SK-N-MC (cell line): ENCODE results near the gene COQ8B.

ENCODE experiments used
- DNase-seq: peaks from one replicate; pipeline ENCODE4 v3.0.0-alpha.2; 2011; ENCODE audit warnings: low read depth, low spot score
- H3K27ac ChIP-seq: fragments of 200-600 bp; sonication (generic); 2 replicates; pipeline ENCODE4 v1.5.1; 2016; ENCODE audit warnings: mixed run types
- H3K36me3 ChIP-seq: fragments of 200-600 bp; sonication (generic); 2 replicates; pipeline ENCODE4 v1.6.1; 2017; ENCODE audit warnings: antibody characterized with exemption, low read length, mixed read lengths; ENCODE audit not compliant: insufficient read depth
- H3K4me3 ChIP-seq: fragments of 200-600 bp; sonication (generic); 2 replicates; pipeline ENCODE4 v1.5.1; 2016
- H3K9ac ChIP-seq: fragments of 200-600 bp; sonication (generic); 2 replicates; pipeline ENCODE4 v1.8.0; 2017; ENCODE audit warnings: mixed run types, mixed read lengths; ENCODE audit not compliant: insufficient read length
- H3K9me3 ChIP-seq: fragments of 200-600 bp; sonication (generic); 2 replicates; pipeline ENCODE4 v1.6.1; 2017; ENCODE audit warnings: low read depth, mild to moderate bottlenecking, antibody characterized with exemption, low read length, moderate library complexity, mixed read lengths
- EZH2 ChIP-seq: fragments of 200-600 bp; sonication (generic); IDR thresholded peaks from one replicate; pipeline ENCODE4 v1.6.1; 2017; ENCODE audit warnings: antibody characterized with exemption
- FOXP2 ChIP-seq: optimal IDR thresholded peaks from 2 replicates; pipeline ENCODE3; 2011; ENCODE audit warnings: mild to moderate bottlenecking, moderate library complexity; ENCODE audit not compliant: insufficient read depth; ENCODE audit errors: extremely low read length, control extremely low read depth
- POLR2AphosphoS5 ChIP-seq: IDR thresholded peaks from 2 replicates; pipeline ENCODE4 v1.6.1; 2012; ENCODE audit warnings: mild to moderate bottlenecking, low read depth, low read length, borderline replicate concordance

The COQ8B gene

GRCh38 chr19:40674291-40674690 lies 42.4 kb downstream of the COQ8B start:
- Histone ChIP-seq H3K4me3 (no peak overlapping the region), H3K27ac (no peak overlapping the region), H3K36me3 (peaks cover 79% of the 10 kb centered on the region; the same call in 1 of the 2 replicates), H3K9ac (no peak overlapping the region), H3K9me3 (no peaks in the 10 kb centered on the region)
- DNase-seq: no peak
- TF ChIP-seq FOXP2 (no peak), POLR2AphosphoS5 (no peak), EZH2 (no peak)

- no peak overlapping the region for H3K27ac ChIP-seq
- peaks cover 79% of the 10 kb centered on the region; the same call in 1 of the 2 replicates for H3K36me3 ChIP-seq
- no peak overlapping the region for H3K4me3 ChIP-seq
- H3K9me3 ChIP-seq: no peaks in the 10 kb centered on the region
- H3K9ac ChIP-seq: no peak overlapping the region
- DNase-seq: no peak
- no peak for TF ChIP-seq EZH2
- TF ChIP-seq FOXP2: no peak
- TF ChIP-seq POLR2AphosphoS5: no peak
Measured at GRCh38 chr19:40673397-40673796, 43.3 kb downstream of the COQ8B start.

GRCh38 chr19:40672573-40673299 lies 44.0 kb downstream of the COQ8B start:
- H3K9ac ChIP-seq: no peak overlapping the region
- H3K36me3 ChIP-seq: peaks cover 73% of the 10 kb centered on the region; the same call in 1 of the 2 replicates
- H3K4me3 ChIP-seq: no peak overlapping the region
- TF ChIP-seq FOXP2 (no peak), POLR2AphosphoS5 (no peak), EZH2 (no peak)
- H3K27ac ChIP-seq: no peak overlapping the region
- H3K9me3 ChIP-seq: no peaks in the 10 kb centered on the region
- DNase-seq: no peak

GRCh38 chr19:40672038-40672437 lies 44.6 kb downstream of the COQ8B start:
- H3K36me3 ChIP-seq: peaks cover 66% of the 10 kb centered on the region; the same call in 1 of the 2 replicates
- TF ChIP-seq EZH2 (no peak), POLR2AphosphoS5 (no peak), FOXP2 (no peak)
- DNase-seq: no peak
- H3K9ac ChIP-seq: no peak overlapping the region
- H3K9me3 ChIP-seq: no peaks in the 10 kb centered on the region
- H3K27ac ChIP-seq: no peak overlapping the region
- H3K4me3 ChIP-seq: no peak overlapping the region

- Histone ChIP-seq H3K9me3 (no peaks in the 10 kb centered on the region), H3K27ac (no peak overlapping the region), H3K36me3 (peaks cover 66% of the 10 kb centered on the region; the same call in 1 of the 2 replicates)
Measured at GRCh38 chr19:40671404-40671803, 45.3 kb downstream of the COQ8B start.

GRCh38 chr19:40668991-40669614 lies 47.6 kb downstream of the COQ8B start:
- no peak for DNase-seq
- H3K4me3 ChIP-seq: no peak overlapping the region
- H3K27ac ChIP-seq: no peak overlapping the region
- H3K36me3 ChIP-seq: peaks cover 53% of the 10 kb centered on the region; the same call in 1 of the 2 replicates
- H3K9me3 ChIP-seq: no peaks in the 10 kb centered on the region
- H3K9ac ChIP-seq: no peak overlapping the region
- TF ChIP-seq EZH2: no peak
- TF ChIP-seq FOXP2: no peak
- no peak for TF ChIP-seq POLR2AphosphoS5

More at GRCh38 chr19:40671404-40671803, 45.3 kb downstream of the COQ8B start:
- TF ChIP-seq EZH2 (no peak), POLR2AphosphoS5 (no peak), FOXP2 (no peak)
- Histone ChIP-seq H3K9ac (no peak overlapping the region), H3K4me3 (no peak overlapping the region)
- no peak for DNase-seq

GRCh38 chr19:40667602-40668001 lies 49.1 kb downstream of the COQ8B start:
- H3K27ac ChIP-seq: no peak overlapping the region
- no peaks in the 10 kb centered on the region for H3K9me3 ChIP-seq
- DNase-seq: no peak
- H3K9ac ChIP-seq: no peak overlapping the region
- no peak overlapping the region for H3K4me3 ChIP-seq
- peaks cover 38% of the 10 kb centered on the region; the same call in 1 of the 2 replicates for H3K36me3 ChIP-seq
- no peak for TF ChIP-seq EZH2
- TF ChIP-seq FOXP2: no peak
- no peak for TF ChIP-seq POLR2AphosphoS5

GRCh38 chr19:40666803-40667438 lies 49.8 kb downstream of the COQ8B start:
- TF ChIP-seq POLR2AphosphoS5 (no peak), EZH2 (no peak), FOXP2 (no peak)
- Histone ChIP-seq H3K9ac (no peak overlapping the region), H3K27ac (no peak overlapping the region), H3K36me3 (peaks cover 31% of the 10 kb centered on the region; the same call in 1 of the 2 replicates), H3K9me3 (no peaks in the 10 kb centered on the region), H3K4me3 (no peak overlapping the region)
- no peak for DNase-seq
